ENCODE results near the gene CATSPERD. TPM values are rescaled to one million over a fixed set of nuclear protein-coding genes. Genes with fewer than 3 reads are reported as not detected.

The CATSPERD gene
- total and polyA plus RNA-seq, 9 of the 15 experiments (the other 6 are each of a cell fraction or from before 2014, with no cell fraction given) = not detected

- Histone ChIP-seq H3K4me3 (peak overlapping the region; percentile 59), H3K4me2 (ENCODE audit: insufficient read depth, low read length) (peak overlapping the region; percentile 73), H3K79me2 (ENCODE audit: control insufficient read depth, insufficient read depth, low read length) (peaks cover 18% of the 10 kb centered on the region), H3K9me3 (replicated peaks; ENCODE audit: control insufficient read depth, insufficient read depth, low read depth, low read length) (no peaks in the 10 kb centered on the region), H3K9ac (ENCODE audit: insufficient read depth in 1 of 2, low read depth in 2 of 2, low read length in 2 of 2) (peak overlapping the region; percentile 64 to 90; a peak in 3 of 4 replicates), H3K36me3 (ENCODE audit: control insufficient read depth, insufficient read depth, low read length) (peaks cover 15% of the 10 kb centered on the region; the same call in 2 of the 3 replicates), H3K9me1 (ENCODE audit: control insufficient read depth, insufficient read depth, low read length) (peaks cover under 1% of the 10 kb centered on the region), H3K27ac (ENCODE audit: extremely low read depth, low read depth, low read length) (peak overlapping the region; percentile 81), H3K27me3 (ENCODE audit: control insufficient read depth in 2 of 2, insufficient read depth in 2 of 2, low read length in 2 of 2) (no peaks in the 10 kb centered on the region), H2AFZ (ENCODE audit: low read depth, low read length) (peak overlapping the region; percentile 91), H3K4me1 (replicated peaks in 1 of 2; ENCODE audit: control insufficient read depth in 2 of 2, insufficient read depth in 2 of 2, low read length in 2 of 2) (peaks cover 19 to 53% of the 10 kb centered on the region in 2 experiments), H4K20me1 (replicated peaks; ENCODE audit: control insufficient read depth, insufficient read depth, low read length) (peaks cover 16% of the 10 kb centered on the region)
- in situ Hi-C loops (cut with MboI) (no loop called here), intact Hi-C loops (cut with micrococcal nuclease) (loop anchor here (2.0 to 10.0 kb wide), 2 partner anchors 62 to 138 kb away; partner anchors contain the start of genes SAFB and SAFB2)
- CTCF ChIA-PET (ENCODE audit: low intra/inter-chr PET ratio) = no interaction called here
- BruUV-seq (replicated peaks) = no TSS peak
- POLR2A ChIA-PET = interaction anchor here (0.8 to 2.0 kb wide), 11 partner anchors 8 to 104 kb away, joined by 3 to 16 read pairs (median 4); partner anchors contain the start of genes CATSPERD, DUS3L and LONP1
- DNase-seq (ENCODE audit: extremely low read depth in 1 of 4, low spot score in 3 of 4) (peak; percentile 95 to 99 (median 96)), FAIRE-seq (peak; percentile 95), ATAC-seq (peak; percentile 77)
- WGBS (ENCODE audit: insufficient coverage, low coverage, missing lambda C conversion rate) = under 1% methylated on average over 44 of the region's 59 CpGs
- TF ChIP-seq ETV5 (CRISPR knock-in tag; IDR thresholded peaks at IDR 0.05; ENCODE audit: low read depth) = no peak
- no peak for TF ChIP-seq RFX5 (IDR thresholded peaks at IDR 0.05; ENCODE audit: low read depth, low read length)
- TF ChIP-seq ZFPM2 (CRISPR knock-in tag; IDR thresholded peaks at IDR 0.05) = no peak
- TF ChIP-seq CREB5 (CRISPR knock-in tag; IDR thresholded peaks at IDR 0.05) = no peak
- TF ChIP-seq TCFL5 (CRISPR knock-in tag; conservative IDR thresholded peaks at IDR 0.05) = no peak
- no peak for TF ChIP-seq GATAD2B (IDR thresholded peaks at IDR 0.05; ENCODE audit: borderline replicate concordance)
- TF ChIP-seq, protein P1, sequence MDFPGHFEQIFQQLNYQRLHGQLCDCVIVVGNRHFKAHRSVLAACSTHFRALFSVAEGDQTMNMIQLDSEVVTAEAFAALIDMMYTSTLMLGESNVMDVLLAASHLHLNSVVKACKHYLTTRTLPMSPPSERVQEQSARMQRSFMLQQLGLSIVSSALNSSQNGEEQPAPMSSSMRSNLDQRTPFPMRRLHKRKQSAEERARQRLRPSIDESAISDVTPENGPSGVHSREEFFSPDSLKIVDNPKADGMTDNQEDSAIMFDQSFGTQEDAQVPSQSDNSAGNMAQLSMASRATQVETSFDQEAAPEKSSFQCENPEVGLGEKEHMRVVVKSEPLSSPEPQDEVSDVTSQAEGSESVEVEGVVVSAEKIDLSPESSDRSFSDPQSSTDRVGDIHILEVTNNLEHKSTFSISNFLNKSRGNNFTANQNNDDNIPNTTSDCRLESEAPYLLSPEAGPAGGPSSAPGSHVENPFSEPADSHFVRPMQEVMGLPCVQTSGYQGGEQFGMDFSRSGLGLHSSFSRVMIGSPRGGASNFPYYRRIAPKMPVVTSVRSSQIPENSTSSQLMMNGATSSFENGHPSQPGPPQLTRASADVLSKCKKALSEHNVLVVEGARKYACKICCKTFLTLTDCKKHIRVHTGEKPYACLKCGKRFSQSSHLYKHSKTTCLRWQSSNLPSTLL (IDR thresholded peaks at IDR 0.05) = no peak
- TF ChIP-seq ILK (tag; IDR thresholded peaks at IDR 0.05; ENCODE audit: borderline replicate concordance, low read depth) = no peak
- no peak for TF ChIP-seq ZNF507 (tag; conservative IDR thresholded peaks at IDR 0.05)
- TF ChIP-seq CEBPG (CRISPR knock-in tag; IDR thresholded peaks at IDR 0.05) = no peak
- TF ChIP-seq CEBPG (tag; conservative IDR thresholded peaks at IDR 0.05 in 1 of 2, IDR thresholded peaks at IDR 0.05 in 1 of 2) = no peak
- no peak for TF ChIP-seq SIX5 (IDR thresholded peaks at IDR 0.05; ENCODE audit: borderline replicate concordance in 1 of 2, insufficient read depth in 1 of 2, low read depth in 1 of 2, low read length in 2 of 2)
- peak; percentile 92 for TF ChIP-seq MAX (CRISPR knock-in tag; IDR thresholded peaks at IDR 0.05)
- no peak for TF ChIP-seq OTX1 (CRISPR knock-in tag; IDR thresholded peaks at IDR 0.05)
- no peak for TF ChIP-seq RBM22 (IDR thresholded peaks at IDR 0.05; ENCODE audit: low read depth, low read length, poor library complexity, severe bottlenecking)
- TF ChIP-seq ZBTB17 (CRISPR knock-in tag; IDR thresholded peaks at IDR 0.05) = no peak
- TF ChIP-seq, protein P2, sequence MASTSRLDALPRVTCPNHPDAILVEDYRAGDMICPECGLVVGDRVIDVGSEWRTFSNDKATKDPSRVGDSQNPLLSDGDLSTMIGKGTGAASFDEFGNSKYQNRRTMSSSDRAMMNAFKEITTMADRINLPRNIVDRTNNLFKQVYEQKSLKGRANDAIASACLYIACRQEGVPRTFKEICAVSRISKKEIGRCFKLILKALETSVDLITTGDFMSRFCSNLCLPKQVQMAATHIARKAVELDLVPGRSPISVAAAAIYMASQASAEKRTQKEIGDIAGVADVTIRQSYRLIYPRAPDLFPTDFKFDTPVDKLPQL (IDR thresholded peaks at IDR 0.05; ENCODE audit: extremely low read depth, insufficient read length) = no peak
- no peak for TF ChIP-seq ZNF584 (CRISPR knock-in tag; IDR thresholded peaks at IDR 0.05; ENCODE audit: low read depth)
Observed at GRCh38 chr19:5686647-5687359, 33.6 kb upstream of the CATSPERD start.

All from K562 (cell line).